HG02870 (cell line): ENCODE measurements around the gene CNN2.

Experiments
- ATAC-seq: cut with Tn5 transposase; IDR thresholded peaks from one replicate; pipeline ENCODE4 v1.9.1; 2021; ENCODE audit warnings: mild to moderate bottlenecking, moderate library complexity; ENCODE audit not compliant: unreplicated experiment

CNN2 gene

DNA sequence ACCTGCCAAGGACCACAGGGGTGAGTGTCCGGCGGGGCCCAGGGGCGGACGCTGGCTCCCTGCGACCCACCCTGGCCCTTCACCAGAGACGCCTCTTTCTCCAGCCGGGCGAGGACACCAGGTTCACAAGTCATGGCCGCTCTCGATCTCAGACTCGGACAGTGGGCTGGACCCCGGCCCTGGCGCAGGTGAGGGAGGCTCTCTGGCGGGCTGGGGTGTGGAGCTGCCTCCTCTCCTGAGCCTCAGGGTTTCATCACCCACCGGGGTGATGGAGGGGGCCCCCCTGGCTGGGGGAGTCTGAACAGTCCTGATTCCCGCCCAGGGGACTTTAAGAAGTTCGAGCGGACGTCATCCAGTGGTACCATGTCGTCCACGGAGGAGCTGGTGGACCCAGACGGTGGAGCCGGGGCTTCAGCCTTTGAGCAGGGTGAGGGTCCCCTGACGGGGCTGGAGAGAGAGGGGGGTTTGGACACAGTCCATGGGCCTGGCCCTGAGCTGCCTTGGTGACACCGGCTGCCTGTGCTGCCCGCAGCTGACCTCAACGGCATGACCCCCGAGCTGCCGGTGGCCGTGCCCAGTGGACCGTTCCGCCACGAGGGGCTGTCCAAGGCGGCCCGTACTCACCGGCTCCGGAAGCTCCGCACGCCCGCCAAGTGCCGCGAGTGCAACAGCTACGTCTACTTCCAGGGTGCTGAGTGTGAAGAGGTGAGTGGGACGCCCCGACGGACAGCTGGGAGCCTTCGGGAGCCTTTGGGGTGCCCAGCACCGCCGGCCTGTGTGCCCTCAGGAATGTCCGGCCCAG is 54.2 kb downstream of the CNN2 start:
- ATAC-seq: no peak

DNA sequence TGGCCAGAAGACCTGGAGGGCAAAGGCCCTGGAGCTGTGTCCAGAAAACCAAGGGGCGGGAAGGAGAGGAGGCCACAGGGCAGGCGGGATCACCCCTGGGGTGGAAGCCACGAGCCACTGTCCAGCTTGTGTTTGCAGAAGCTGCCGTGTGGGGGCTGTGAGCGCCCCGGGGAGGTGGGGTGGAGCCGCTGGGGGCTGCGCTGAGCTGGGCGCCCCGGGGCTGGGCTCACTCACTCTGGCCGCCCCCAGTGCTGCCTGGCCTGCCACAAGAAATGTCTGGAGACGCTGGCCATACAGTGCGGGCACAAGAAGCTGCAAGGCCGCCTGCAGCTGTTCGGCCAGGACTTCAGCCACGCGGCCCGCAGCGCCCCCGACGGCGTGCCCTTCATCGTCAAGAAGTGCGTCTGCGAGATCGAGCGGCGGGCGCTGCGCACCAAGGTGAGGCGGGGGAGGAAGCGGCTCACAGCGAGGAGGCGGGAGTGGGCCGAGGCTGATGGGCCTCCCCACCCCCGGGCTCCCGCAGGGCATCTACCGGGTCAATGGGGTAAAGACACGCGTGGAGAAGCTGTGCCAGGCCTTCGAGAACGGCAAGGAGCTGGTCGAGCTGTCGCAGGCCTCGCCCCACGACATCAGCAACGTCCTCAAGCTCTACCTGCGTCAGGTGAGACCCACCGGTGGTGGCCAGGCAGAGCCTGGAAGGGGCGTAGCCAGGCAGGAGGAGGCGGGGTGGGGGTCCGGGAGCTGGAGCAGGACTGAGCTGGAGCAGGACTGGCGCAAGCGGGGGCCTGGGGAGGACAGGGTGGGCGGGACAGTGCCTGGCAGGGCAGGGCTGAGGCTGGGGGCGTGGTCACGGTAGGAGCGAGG is 55.1 kb downstream of the CNN2 start:
- no peak for ATAC-seq

DNA sequence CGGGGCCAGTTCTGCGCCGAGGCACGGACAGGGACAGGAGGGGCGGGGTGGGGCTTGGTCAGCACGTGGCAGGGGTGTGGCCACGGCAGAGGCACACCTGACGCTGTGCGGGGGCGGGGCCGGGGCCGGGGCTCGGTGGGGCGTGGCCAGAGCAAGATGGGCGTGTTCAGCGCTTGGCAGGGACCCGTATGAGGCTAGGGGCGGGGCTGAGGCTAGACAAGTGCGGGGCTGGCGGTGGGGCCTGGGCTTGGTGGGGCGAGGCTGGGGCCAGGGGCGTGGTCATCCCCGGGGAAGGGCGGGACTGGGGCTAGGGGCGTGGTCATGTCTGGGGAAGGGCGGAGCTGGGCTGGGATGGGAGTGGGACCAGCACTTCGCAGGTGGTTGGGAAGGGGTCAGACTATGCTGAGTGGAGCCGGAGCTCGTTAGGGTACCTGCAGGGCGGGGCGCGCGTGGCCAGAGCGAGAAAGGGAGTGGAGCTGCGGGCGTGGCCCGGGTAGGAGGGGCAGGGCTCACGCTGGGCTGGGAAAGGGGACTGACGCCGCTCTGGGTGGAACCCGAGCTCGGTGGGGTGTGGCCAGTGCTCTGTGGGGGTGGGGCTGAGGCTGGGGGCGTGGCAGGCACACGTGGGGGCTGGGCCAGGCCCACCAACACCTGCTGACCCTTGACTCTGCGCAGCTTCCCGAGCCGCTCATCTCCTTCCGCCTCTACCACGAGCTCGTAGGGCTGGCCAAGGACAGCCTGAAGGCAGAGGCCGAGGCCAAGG is 55.9 kb downstream of the CNN2 start:
- no peak for ATAC-seq

DNA sequence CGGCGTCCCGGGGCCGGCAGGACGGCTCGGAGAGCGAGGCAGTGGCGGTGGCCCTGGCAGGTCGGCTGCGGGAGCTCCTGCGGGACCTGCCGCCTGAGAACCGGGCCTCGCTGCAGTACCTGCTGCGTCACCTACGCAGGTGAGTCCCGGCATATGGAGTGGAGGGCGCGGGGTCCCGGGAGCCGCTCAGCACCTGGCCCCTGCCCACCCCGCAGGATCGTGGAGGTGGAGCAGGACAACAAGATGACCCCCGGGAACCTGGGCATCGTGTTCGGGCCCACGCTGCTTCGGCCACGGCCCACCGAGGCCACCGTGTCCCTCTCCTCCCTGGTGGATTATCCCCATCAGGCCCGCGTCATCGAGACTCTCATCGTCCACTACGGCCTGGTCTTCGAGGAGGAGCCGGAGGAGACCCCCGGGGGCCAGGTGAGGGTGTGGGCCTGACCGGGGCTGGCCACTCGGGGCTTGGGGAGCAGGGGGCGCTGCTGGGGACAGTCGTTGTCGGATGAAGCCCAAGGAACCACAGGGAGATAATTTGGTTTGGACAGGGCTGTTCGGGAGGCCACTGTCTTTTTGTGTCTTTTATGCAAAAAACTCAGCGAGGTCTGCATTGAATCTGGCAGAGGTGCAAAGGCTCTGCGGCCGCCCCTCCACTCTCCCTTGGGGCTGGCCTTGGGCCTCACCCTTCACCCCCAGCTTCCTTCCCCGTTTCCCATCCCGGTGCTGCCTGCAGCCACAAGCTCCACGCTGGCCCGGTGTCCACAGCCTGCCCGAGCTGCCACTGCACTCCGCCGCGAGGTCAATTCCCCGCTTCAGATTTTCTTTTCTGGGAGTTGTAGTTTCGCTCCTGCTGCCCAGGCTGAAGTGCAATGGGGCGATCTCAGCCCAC is 56.8 kb downstream of the CNN2 start:
- ATAC-seq: no peak

DNA sequence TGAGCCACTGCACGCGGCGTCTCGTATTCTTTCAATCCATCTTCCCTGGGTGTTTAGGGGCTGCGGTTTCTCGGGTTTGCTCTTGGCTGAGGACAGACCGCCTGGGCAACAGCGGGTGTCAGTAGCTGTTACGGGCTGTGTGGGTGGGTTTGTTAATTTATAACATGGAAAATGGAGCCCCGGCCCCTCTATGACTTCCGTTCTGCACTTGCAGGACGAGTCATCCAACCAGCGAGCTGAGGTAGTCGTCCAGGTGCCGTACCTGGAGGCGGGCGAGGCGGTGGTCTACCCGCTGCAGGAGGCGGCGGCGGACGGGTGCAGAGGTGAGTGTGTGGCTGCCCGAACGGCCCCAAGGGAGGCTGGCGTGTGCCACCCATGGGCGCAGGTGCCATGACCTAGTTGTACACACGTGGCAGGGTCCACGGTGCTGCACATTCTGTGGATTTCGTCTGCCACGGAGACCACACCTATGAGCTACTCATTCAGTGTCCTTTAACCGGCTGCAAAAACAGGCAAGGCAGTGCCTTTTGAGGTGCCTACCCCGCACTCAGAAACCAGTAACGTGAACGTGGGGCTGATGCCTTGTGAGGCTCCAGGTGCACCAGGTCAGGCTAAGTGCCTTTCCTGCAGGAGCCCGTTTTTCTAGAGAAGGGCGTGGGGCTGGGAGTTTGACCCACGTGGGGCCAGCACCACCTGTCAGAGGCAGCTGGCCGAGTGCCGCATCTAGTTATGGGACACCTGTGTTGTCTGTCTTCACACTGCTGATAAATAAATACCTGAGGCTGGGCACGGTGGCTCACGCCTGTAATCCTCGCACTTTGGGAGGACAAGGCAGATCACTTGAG is 57.8 kb downstream of the CNN2 start:
- no peak for ATAC-seq

DNA sequence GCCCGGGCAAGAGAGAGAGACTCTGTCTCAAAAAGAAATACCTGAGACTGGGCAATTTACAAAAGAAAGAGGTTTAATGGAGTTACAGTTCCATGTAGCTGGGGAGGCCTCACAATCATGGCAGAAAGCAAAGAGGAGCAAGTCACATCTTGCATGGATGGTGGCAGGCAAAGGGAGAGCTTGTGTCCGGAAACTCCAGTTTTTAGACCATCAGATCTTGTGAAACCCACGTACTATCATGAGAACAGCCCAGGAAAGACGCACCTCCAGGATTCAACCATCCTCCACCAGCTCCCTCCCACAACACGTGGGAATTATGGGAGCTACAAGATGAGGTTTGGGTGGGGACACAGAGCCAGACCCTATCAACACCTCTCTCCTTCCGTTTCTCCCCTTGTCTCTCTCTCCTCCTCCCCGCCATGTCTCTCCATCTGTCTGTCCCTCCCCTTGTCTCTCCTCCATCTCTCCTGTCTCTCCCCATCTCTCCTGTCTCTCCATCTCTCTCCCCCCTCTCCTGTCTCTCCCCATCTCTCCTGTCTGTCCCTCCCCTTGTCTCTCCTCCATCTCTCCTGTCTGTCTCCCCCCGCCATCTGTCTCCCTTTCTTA is 58.7 kb downstream of the CNN2 start:
- no peak for ATAC-seq

DNA sequence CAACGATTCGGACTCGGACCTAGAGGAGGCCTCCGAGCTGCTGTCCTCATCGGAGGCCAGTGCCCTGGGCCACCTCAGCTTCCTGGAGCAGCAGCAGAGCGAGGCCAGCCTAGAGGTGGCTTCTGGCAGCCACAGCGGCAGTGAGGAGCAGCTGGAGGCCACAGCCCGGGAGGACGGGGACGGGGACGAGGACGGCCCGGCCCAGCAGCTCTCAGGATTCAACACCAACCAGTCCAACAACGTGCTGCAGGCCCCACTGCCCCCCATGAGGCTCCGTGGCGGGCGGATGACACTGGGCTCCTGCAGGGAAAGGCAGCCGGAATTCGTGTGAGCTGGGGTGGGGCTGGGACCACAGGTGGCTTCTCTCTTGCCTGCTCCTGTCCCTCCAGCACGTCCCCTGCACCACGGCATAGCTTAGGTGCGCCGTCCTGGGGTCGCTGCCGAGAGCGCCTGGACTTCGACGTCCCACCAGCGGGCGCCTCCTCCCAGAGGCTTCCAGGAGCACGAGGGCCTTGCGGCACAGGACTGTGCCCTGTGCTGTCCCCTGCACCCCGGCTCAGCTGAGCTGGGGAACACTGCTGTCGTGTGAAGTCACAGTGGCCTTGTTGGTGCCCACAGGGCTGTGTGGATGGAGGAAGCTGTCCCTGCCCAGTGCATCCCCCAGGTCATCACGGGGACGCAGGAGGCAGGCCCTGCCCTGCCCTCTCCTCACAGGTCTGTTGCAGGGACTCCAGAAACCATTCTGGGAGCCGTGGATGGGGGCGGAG is 59.5 kb downstream of the CNN2 start:
- ATAC-seq: no peak

DNA sequence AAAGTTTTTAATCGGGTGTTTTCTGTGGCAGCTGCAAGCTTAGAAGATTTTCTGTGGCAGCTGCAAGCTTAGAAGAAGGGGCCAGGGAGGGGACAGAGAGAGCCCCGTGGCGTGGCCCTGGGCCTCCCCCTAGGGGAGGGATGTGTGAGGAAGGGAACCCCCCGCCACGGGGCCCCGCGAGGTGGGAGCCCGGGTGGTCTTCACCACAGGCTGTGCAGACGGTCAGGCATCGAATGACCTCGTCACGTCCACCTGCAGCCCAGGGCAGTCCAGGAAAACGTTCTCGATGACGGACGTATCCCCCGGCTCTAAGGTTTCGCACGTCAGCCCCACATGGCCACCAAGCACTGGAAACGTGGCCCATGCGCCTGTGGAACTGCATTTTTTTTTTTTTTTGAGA is 60.2 kb downstream of the CNN2 start:
- ATAC-seq: no peak

DNA sequence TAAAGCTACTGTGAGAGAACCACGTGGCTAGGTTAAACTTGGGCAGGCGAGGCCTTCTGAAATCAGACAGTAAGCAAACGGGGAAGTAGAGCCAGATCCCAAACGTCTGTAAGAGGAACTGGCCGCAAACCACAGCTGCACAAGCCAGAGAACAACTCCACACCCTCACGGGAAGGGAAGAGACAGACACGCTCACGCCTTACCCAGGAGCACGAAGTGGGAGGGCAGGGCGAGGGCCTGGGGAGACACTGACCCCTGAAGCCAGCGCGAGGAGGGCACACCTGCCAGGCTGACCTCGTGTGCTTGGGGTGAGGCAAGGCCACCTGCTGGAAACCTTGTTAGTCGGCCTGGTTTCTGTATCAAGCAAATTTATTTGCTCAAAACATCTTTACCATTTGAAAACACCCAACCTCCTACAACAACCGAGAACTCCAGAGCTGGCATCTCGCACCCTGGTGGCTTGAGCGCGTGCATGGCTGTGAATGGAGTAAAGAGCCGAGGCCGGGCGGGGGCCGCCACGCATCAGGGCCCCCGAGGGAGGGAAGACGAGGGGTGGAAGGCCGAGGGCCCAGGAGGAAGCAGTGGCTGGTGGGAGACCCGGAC is 61.5 kb downstream of the CNN2 start:
- no peak for ATAC-seq

DNA sequence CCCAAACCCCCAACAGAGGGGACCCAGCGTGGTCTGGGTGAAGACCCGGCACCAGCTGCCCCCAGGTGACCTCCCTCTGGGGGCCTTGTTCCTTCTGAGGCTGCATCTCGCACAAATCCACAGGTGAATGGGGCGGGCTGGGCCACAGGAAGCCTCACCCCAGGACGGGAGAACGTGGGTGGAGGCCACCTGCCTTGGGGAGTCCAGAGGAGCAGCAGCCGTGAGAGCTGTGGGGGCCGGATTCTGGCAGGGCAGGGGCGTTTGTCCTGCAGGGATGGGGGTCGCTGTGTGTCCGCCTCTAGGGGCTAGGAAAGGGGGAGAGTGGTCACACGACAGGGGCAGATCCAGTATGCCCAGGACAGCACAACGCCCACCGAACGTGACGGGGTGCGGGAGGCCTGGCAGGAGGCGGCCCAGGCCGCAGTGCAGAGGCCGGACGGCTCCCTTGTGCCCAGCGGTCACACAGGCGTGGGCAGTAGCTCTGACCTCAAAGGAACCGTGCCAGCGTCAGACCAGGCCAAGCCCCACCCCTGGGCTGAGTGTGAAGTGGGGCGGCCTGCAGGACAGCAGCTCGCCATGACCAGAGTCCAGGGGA is 62.1 kb downstream of the CNN2 start:
- no peak for ATAC-seq
